NB4 (cell line): Measurements from ENCODE around the gene NDUFS6.

Experiments used
- CTCF ChIP-seq: IDR thresholded peaks from one replicate; pipeline ENCODE4 v1.5.1; 2012; ENCODE audit warnings: low read depth, low read length
- POLR2A ChIP-seq: IDR thresholded peaks from 2 replicates; pipeline ENCODE4 v1.6.1; 2011; ENCODE audit warnings: mild to moderate bottlenecking; ENCODE audit not compliant: insufficient read length; ENCODE audit errors: extremely low read depth

GRCh38 chr5:1819458-1819857, 18.3 kb downstream of the NDUFS6 start:
- no peak for TF ChIP-seq CTCF
- TF ChIP-seq POLR2A = no peak
